Measurements from ENCODE around the gene P2RX4. TPM values are rescaled to one million over a fixed set of nuclear protein-coding genes. Genes with fewer than 3 reads are reported as not detected.

Gene P2RX4
- total RNA-seq, 1 experiment from 2014 or later, result 8.1 TPM

DNA sequence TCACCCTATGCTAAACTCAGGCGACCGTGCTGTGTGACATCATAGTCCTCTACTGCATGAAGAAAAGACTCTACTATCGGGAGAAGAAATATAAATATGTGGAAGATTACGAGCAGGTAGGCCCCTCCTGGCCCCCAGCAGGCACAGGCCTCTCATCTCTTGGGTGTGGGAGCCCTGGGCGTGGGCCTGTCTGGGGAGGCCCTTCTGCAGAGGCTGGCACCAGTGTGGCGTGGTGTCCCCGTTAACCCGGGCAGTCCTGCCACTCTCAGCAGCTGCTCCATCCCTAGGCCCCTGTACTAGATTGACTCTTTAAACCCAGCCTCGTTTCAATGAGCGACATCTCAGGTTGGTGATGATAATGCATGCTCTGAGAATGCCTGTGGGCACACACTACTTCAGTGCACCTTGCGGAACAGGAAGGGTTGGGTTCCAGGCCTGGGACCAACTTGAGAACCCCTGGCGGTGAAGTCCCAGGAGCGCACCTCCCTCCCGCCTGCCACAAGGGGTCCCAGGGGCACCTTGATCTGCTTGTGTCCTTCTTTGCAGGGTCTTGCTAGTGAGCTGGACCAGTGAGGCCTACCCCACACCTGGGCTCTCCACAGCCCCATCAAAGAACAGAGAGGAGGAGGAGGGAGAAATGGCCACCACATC lies 23.2 kb downstream of the P2RX4 start:
- Histone ChIP-seq H3K18ac (ENCODE audit: insufficient read length, low read depth, low read length) (no peak overlapping the region), H3K23me2 (ENCODE audit: insufficient read length, low read depth, low read length, poor library complexity, severe bottlenecking) (no peaks in the 10 kb centered on the region), H3K9ac (ENCODE audit: extremely low read depth, insufficient read length, low read length) (no peak overlapping the region), H3K79me1 (ENCODE audit: insufficient read depth, low read depth, low read length, poor library complexity, severe bottlenecking) (no peaks in the 10 kb centered on the region), H3K4ac (ENCODE audit: low read depth, low read length) (no peak overlapping the region), H4K8ac (replicated peaks; ENCODE audit: insufficient read length, low read depth, low read length) (no peak overlapping the region), H3K4me1 (ENCODE audit: insufficient read depth, low read length) (no peaks in the 10 kb centered on the region), H3K4me2 (ENCODE audit: insufficient read depth, insufficient read length, low read length) (no peak overlapping the region), H3K23ac (ENCODE audit: insufficient read length, low read depth, low read length) (no peak overlapping the region), H3K27me3 (ENCODE audit: insufficient read depth, low read length) (no peaks in the 10 kb centered on the region), H2AK5ac (ENCODE audit: insufficient read length, low read length) (no peak overlapping the region), H2BK120ac (ENCODE audit: low read depth, low read length, poor library complexity, severe bottlenecking) (no peak overlapping the region), H4K91ac (ENCODE audit: insufficient read length, low read depth, low read length) (no peak overlapping the region), H4K20me1 (ENCODE audit: control insufficient read depth, insufficient read depth, insufficient read length) (no peaks in the 10 kb centered on the region), H2BK12ac (ENCODE audit: insufficient read length, low read depth, low read length) (no peak overlapping the region), H2BK15ac (ENCODE audit: low read depth, low read length) (no peak overlapping the region), H2AFZ (ENCODE audit: low read length) (no peak overlapping the region), H3T11ph (ENCODE audit: low read length) (no peak overlapping the region), H3K9me3 (ENCODE audit: control insufficient read depth, low read depth, low read length) (no peaks in the 10 kb centered on the region), H4K5ac (ENCODE audit: insufficient read length, low read depth, low read length) (no peak overlapping the region), H2BK5ac (ENCODE audit: insufficient read length, low read length) (no peak overlapping the region), H3K27ac (ENCODE audit: insufficient read length, low read depth, low read length) (no peak overlapping the region), H3K79me2 (ENCODE audit: insufficient read depth, low read length) (no peaks in the 10 kb centered on the region), H3K14ac (ENCODE audit: insufficient read depth, low read length) (no peak overlapping the region), H2BK20ac (ENCODE audit: low read depth, low read length, poor library complexity, severe bottlenecking) (no peak overlapping the region), H3K56ac (ENCODE audit: insufficient read length, low read depth, low read length) (no peak overlapping the region)
- H3K9me3 Mint-ChIP-seq, result no peaks in the 10 kb centered on the region; a peak in 1 of 5 replicates
- no peaks in the 10 kb centered on the region for H3K27me3 Mint-ChIP-seq (ENCODE audit: low read depth)
- H3K36me3 Mint-ChIP-seq (ENCODE audit: insufficient read depth in 1 of 3, low read depth in 3 of 3), result peaks cover 6 to 24% (median 11%) of the 10 kb centered on the region in 3 experiments; a peak in 6 of 7 replicates
- peak; percentile 72 for DNase-seq
- WGBS (ENCODE audit: extremely low coverage, insufficient read length, low lambda C conversion rate), result no CpG with 5 or more reads among the region's 14 CpGs
- TF ChIP-seq, protein P1, sequence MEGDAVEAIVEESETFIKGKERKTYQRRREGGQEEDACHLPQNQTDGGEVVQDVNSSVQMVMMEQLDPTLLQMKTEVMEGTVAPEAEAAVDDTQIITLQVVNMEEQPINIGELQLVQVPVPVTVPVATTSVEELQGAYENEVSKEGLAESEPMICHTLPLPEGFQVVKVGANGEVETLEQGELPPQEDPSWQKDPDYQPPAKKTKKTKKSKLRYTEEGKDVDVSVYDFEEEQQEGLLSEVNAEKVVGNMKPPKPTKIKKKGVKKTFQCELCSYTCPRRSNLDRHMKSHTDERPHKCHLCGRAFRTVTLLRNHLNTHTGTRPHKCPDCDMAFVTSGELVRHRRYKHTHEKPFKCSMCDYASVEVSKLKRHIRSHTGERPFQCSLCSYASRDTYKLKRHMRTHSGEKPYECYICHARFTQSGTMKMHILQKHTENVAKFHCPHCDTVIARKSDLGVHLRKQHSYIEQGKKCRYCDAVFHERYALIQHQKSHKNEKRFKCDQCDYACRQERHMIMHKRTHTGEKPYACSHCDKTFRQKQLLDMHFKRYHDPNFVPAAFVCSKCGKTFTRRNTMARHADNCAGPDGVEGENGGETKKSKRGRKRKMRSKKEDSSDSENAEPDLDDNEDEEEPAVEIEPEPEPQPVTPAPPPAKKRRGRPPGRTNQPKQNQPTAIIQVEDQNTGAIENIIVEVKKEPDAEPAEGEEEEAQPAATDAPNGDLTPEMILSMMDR (conservative IDR thresholded peaks at IDR 0.05), result peak; percentile 48
- H3K4me1 Mint-ChIP-seq, result peaks cover 8 to 10% of the 10 kb centered on the region in 2 experiments
- no peak overlapping the region; a peak in 1 of 5 replicates for H3K4me3 Mint-ChIP-seq
- no peak overlapping the region for H3K27ac Mint-ChIP-seq

Data from H9 (cell line).